Pons (tissue), 1 donor: ENCODE data around the gene NRP2.
A peak's percentile ranks its signal among the peaks of the same experiment; 100 is the strongest.

Experiments
- DNase-seq: peaks from one replicate; pipeline ENCODE4 v3.0.0-alpha.2; 2016; ENCODE audit warnings: low spot score

The NRP2 gene

DNA sequence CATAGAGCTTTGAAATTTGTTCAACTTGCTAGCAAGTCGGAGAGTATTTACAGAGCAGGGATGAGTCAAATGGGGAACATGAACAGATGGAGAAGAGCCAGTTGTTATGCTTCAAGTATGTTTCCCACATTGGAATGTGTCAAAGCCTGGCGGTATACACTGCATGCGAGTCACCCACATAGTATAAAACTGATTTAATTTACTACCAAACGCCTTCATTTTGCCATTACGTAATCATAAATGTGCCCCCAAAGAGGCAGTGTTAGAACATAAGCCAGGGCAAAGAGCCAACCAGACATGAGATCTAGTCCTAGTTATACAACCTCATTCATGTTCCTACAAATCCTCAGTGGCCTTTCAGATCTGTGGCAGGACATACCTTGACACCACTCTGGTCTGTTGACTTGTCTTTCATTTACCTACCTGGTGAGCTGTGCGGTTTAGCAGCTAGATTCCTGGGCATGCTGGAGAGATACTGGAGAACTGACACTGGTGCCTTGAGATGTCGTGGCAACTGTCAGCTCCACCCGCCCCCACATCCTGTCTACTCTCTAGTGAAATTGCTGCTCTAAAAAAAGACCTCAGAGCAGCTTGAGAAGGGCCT, 21.7 kb upstream of the NRP2 start:
- no peak for DNase-seq

DNA sequence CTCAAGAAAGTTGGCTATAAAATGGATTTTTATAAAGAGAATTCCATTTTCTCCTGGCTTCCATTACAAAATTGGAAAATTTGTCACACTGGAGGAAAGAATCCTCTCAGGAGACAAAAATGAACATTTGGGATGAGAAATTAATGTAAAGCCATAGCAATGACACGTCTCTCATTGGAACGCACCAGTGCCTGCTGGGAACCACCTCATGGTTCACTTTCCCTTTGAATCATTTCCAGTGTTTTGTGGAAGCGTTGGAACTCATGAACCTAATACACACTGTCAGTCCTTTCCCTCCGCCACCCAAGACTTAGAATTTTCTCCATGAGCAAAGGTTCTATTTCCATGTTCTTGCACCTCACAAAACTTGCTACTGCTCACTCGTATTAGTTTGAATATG, 21.0 kb upstream of the NRP2 start:
- DNase-seq: no peak

GRCh38 chr2:205662206-205662965, 19.9 kb upstream of the NRP2 start:
- no peak for DNase-seq

GRCh38 chr2:205665791-205666190, 16.5 kb upstream of the NRP2 start:
- no peak for DNase-seq

DNA sequence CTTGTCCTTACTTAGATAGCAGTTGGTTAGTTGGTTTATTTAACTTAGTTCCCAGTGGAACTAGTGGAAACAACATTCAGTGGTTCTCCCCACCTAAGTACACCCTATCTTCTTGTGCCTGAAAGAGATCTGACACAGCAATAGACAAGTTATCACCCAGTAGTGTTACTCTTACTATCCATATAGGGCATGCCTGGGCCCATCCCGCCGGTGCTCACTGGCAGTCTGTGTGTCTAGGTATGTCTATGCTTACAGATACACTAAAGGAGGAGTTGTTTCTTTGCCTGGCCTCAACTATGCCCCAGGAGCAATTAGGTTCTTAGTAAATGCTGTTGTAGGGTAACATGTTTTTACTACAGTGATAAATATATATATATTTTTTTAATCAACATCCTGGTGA, 12.0 kb upstream of the NRP2 start:
- DNase-seq: no peak

DNA sequence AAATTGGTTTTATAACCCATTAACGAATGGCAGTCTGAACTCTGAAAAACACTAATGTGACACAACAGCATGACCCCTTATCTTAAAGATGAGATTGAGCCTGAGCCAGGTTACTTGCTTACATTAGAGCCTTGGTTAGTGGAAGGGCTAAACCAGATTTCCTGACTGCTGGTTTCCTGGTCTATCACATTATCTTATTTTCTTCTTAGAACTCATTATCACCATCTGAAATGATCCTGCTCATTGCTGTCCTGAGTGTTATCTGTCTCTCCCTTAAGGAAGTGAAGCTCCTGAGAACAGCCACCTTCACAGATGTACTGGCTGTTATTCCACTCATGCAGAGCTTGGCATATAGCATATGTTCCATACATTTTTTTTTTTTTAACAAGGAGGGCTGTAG, 9.0 kb upstream of the NRP2 start:
- no peak for DNase-seq

GRCh38 chr2:205675861-205676516, 6.3 kb upstream of the NRP2 start:
- peak; percentile 85 for DNase-seq

DNA sequence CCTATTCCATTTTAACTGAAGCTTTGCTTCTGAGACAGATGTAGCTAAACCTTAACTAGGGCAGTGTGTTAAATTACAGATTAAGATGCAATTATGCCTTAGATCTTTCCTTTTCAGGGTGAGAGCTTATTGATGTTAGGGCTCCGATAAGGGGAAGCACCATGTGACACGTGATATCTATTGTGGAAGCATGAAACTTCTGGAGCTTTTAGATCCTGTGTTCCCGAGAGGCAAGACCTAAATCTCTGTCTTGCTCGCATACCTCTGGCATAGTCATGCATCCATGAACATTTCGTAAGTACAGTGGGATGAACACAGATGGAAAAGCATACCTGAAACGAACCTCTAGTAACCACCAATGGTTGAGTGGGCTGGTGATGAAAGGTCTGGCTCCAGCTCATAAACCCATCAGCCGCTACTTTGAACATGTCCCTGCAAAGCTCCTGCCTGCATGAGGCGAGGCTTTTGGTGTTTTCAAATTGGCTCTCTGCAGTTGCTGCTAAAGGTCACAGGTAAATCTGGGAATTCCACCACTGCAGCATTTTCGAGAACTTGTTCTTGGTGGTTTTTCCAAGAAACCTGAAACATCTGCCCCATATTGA, 3.7 kb upstream of the NRP2 start:
- DNase-seq: no peak

- no peak for DNase-seq
Measured at GRCh38 chr2:205679410-205680009, 2.8 kb upstream of the NRP2 start.

GRCh38 chr2:205680067-205680466, 2.2 kb upstream of the NRP2 start:
- DNase-seq: peak; percentile 74

- DNase-seq: no peak
Measured at GRCh38 chr2:205680903-205681302, 1.4 kb upstream of the NRP2 start.

DNA sequence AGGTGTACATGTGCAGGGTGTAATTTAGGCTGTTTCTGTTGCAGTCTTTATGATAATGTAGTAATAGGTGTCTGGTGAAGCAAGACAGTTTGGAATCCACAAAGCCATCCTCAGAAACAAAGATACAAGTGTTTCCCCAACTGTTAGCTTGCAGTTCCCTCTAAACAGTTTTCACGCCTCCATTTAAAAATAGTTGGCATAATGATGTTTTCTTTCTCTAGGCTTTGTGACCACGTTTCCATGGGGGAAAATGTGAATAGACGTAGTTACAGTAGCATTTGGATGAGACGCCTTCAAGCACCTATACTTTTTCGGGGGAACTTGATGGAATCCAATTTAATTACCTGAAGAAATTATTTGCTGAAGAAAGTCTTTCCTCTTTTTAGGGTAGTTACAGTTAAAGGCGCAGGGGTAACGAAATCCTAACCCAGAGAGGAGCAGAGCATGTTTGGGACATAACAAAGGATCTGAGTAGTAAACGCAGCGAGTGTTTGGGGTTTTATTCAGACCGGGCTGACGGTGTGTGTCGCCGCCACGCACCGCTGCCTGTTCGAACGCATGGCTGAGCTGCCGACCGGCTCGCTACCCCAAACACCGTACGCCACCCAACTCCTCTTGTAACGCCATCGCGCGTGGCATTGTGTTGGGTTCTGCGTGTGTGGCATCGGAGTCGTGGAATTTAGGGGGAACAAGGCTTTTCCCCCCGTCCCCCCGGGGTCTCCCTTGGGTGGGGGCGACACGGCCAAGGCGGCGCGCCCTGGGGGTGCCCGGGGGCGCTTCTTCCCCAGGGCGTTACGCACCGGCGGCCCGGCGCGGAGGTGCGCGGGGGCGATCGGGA, 681 bp upstream of the NRP2 start:
- no peak for DNase-seq

GRCh38 chr2:205682971-205683501, 735 bp downstream of the NRP2 start:
- no peak for DNase-seq

- no peak for DNase-seq
Measured at GRCh38 chr2:205683502-205684367, 1.4 kb downstream of the NRP2 start.

DNA sequence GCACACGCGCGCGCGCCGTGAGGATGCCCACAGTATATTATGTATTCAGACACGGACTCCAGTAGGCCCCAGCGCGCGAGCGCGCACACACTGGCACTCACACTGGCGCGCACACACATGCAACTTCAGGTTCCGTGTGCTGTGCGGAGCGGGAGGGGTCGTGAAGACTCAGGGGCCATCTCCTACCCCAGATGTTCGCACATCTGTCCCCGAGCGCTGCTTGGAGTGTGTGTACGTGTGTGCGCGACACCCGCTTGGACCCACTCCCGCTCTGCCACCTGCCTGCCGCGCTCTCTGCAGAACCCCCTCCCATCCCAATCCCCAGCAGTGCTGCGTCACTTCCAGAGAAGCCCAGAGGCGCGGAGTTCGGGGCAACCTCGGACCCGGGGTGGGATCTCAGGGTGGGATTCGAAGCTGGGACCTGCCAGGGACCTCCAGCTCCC, 2.6 kb downstream of the NRP2 start:
- DNase-seq: no peak

GRCh38 chr2:205685314-205686055, 3.2 kb downstream of the NRP2 start:
- DNase-seq: no peak

DNA sequence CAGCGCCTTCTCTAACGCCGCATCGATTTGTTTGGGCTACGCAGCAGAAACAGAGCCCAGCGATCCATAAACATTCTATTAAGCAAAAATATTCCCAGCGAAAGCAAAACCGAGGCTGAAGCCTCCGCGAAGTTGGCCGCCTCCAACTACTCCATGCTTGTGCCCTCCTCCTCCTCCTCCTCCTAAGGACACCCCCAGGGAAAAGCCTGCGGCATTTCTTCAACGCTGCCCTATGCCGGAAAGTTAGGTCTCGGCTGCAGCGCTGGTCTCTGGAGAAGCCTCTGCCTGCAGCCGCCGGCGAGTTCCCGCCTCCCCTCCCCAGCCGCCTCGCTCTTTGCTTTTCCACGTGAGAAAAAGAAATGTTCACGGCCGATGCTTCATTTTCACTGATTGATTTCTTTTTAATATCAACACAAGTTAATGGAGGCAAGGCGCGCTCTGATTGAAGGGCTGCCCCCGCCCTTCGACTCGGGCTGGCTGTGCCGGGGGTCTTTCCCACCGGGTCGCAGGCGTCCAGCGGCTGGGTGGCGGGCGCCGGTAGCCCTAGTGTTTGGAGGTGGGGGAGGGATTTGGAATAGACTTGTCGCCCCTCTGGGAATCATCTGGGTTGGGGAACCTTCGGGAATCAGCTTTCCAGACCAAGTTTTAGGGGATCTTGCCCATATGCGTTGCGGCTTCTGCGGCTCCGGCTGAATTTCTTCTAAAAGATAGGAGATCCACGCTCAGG, 3.9 kb downstream of the NRP2 start:
- no peak for DNase-seq

GRCh38 chr2:205686783-205687640, 4.7 kb downstream of the NRP2 start:
- DNase-seq: no peak
